ENCODE results near the gene ZMYM2.
A peak's percentile ranks its signal among the peaks of the same experiment; 100 is the strongest.
"Not testable (repeated sequence)": the region's sequence is repeated elsewhere in the genome, so short reads cannot be mapped to it uniquely, and the experiment has no call there.

Gene ZMYM2

DNA sequence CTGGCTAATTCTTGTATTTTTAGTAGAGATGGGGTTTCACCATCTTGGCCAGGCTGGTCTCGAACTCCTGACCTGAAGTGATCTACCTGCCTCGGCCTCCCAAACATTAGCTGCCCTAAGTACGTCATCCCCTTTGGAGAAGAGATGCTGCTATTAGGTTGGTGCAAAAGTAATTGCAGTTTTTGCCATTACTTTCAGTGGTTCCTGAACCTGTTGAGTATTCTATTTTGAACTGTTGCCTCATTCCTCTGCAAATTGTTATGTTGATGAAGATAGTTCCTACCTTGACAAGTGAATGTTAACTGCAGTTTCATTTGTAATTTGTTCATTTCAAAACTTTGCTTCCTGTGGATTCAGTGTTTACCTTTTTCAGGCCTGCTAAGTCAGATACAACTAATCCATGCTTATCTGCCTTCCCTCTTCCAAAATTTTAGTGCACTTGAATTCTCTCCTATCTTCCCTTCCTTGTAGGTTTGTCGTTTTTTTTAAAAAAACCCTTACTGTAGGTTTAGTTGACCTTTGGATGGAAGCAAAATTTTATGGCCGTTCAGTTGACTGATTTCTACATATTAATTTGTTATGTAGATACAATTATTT lies 24.0 kb downstream of the ZMYM2 start:
- no peak for DNase-seq (ENCODE audit: low spot score)

DNA sequence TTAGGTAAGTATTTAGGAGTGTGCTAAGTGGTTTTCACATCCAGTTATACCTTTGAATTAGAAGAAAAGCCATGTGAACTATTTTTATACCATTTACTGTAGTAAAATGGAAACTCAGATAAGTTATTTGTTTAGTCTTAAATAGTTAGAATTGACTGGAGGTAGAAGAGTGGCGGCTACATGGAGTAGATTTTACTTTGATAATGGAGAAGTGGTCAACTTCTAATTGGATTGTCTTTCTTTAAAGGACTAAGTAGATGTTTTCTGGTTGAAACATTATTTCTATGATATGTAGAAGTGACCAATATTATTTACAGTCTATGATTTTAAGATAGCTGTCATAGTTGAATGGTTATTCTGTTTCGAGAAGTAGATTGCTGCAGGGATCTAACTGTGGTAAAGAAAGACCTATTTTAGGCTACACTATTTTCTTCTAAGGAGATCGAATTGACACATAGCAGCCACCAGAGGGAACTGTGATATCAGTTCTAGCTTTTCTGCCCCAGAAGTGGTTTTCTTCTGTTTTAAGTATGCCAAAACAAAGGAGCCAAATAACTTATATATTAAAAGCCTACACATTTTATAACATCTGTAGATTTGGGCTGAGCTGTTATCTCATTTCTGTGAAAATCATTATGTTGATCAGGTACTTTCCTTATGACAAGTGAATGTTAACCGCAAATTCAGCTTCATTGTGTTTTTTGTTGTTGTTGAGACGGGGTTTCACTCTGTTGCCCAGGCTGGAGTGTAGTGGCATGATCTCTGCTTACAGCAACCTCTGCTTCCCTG lies 26.1 kb downstream of the ZMYM2 start:
- DNase-seq (ENCODE audit: low spot score): peak; percentile 33

DNA sequence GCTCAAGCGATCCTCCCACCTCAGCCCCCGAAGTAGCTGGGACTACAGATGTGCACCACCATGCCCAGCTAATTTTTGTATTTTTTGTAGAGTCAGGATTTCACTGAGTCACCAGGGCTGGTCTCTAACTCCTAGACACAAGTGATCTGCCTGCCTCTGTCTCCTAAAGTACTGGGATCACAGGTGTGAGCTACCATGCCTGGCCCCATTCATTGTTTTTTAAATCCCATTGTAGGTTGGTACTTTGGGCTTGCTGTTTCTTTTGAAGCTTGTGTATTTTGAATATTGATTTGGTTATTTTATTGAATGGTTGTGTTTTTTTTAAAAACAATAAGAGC lies 26.7 kb downstream of the ZMYM2 start:
- no peak for DNase-seq (ENCODE audit: low spot score)

DNA sequence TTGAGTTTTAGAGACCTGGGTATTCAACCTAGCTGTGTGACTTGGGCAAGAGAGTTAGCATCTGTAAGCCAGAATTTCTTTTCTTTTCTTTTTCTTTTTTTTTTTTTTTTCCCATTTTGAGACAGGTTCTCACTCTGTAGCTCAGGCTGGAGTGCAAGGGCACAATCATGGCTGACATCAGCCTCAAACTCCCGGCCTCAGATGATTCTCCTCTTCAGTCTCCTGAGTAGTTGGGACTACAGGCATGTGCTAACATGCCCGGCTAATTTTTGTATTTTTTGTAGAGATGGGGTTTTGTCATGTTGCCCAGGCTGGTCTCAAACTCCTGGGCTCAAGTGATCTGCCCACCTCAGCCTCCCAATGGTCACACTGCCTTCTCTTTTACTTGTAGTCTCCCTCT lies 33.0 kb downstream of the ZMYM2 start:
- no peak for DNase-seq (ENCODE audit: low spot score)

DNA sequence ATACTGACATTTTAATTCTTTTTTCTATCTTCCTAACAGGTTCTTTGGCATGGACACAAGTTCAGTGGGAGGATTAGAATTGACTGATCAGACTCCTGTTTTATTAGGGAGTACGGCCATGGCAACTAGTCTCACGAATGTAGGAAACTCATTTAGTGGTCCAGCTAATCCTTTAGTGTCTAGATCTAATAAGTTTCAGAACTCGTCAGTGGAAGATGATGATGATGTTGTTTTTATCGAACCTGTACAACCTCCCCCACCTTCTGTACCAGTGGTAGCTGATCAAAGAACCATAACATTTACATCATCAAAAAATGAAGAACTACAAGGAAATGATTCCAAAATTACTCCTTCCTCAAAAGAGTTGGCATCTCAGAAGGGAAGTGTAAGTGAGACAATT lies 34.5 kb downstream of the ZMYM2 start:
- DNase-seq (ENCODE audit: low spot score): no peak

DNA sequence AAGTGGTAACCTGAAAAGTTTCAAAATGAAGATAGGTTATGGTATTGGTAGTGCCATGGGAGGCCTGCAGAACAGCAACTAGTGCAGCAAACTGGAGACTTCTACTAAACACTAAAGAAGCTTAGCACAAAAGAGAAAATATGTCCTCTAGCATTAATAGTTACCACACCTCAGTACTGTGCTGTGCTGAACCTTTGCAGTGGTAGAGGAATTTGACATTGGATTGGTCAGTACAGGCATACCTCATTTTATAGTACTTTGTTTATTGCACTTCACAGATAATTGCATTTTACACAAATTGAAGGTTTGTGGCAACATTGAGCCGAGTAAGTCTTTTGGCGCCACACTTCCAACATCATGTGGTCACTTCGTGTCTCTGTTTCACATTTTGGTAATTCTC lies 40.4 kb downstream of the ZMYM2 start:
- no peak for DNase-seq (ENCODE audit: low spot score)

DNA sequence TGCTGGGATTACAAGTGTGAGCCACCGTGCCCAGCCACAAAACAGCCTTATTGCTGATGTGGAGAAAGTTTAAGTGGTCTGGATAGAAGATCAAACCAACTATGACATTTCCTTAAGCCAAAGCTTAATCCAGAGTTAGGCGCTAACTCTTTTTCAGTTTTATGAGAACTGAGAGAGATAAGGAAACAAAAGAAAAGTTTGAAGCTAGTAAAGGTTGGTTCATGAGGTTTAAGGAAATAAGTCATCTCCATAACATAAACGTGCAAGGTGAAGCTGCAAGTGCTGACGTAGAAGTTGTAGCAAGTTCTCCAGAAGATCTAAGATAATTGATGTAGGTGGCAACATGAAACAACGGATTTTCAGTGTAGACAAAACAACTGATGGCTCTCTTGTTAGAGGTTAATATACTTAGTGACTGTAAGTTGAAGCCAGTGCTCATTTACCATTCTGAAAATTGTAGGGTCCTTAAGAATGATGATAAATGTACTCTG lies 41.6 kb downstream of the ZMYM2 start:
- no peak for DNase-seq (ENCODE audit: low spot score)

DNA sequence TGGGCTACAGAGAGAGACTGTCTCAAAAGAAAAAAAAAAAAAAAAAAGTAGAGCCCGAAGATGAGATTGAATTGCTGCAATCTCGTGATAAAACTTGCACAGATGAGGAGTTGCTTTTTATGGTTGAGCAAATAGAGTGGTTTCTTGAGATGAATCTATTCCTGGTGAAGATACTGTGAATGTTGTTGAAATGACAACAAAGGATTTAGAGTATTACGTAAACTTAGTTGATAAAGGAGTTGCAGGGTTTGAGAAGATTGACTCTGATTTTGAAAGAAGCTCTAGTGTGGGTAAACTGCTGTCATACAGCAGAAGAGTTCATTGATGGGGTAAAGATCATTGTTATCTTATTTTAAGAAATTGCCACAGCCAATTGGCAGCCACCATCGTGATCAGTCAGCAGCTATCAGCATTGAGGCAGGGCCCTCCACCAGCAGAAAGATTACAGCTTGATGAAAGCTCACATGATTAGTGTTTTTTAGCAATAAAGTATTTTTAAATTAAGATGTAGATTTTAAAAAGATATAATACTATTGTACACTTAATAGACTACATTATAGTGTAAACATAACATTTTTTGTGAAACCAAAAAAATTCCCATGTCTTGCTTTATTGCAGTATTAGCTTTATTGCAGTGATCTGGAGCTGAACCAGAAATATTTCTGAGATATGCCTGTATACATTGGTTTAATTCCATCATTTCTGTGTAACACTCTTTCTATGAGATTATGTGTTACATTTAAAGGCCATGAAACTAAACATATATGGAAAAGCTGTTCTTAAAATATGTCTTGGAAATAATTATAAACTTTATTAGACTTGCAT lies 43.1 kb downstream of the ZMYM2 start:
- DNase-seq (ENCODE audit: low spot score): no peak

DNA sequence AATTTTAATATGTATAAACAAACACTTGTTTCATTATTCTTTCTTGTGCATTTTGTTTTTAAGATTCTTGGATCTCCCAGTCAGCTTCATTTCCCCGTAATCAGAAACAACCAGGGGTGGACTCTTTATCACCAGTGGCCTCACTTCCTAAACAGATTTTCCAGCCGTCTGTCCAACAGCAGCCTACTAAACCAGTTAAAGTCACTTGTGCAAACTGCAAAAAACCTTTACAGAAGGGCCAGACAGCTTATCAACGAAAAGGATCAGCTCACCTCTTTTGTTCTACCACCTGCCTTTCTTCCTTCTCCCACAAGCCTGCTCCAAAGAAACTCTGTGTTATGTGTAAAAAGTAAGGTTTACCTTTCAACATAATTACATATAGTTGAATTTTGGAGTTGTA lies 44.3 kb downstream of the ZMYM2 start:
- no peak for DNase-seq (ENCODE audit: low spot score)

DNA sequence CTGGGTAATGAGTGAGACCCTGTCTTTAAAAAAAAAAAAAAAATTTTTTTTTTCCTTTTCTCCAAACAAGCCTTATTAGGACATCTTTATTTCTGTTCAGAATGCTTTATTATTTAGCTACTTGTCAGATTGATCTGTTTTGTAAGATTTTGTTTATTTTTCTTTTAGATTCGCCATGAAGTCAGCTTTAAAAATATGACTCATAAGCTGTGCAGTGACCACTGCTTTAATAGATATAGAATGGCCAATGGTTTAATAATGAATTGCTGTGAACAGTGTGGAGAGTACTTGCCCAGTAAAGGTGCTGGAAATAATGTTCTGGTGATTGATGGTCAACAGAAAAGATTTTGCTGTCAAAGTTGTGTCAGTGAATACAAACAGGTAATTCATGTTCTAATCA lies 47.7 kb downstream of the ZMYM2 start:
- no peak for DNase-seq (ENCODE audit: low spot score)

DNA sequence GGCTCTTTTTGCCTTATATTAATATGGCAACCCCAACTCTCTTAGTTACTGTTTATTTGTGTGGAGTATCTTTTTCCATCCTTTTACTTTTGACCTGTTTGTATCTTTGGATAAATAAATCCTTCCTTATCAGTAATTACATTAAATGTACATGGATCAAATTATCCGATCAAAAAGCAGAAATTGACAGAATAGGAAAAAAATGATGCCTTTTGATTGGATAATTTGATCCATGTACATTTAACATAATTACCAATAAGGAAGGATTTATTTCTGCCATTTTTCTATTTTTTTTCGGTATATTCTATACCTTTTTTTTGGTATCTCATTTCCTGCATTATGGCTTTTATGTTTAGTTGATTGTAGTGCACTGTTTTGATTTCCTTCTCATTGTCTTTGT lies 57.2 kb downstream of the ZMYM2 start:
- DNase-seq (ENCODE audit: low spot score): no peak

DNA sequence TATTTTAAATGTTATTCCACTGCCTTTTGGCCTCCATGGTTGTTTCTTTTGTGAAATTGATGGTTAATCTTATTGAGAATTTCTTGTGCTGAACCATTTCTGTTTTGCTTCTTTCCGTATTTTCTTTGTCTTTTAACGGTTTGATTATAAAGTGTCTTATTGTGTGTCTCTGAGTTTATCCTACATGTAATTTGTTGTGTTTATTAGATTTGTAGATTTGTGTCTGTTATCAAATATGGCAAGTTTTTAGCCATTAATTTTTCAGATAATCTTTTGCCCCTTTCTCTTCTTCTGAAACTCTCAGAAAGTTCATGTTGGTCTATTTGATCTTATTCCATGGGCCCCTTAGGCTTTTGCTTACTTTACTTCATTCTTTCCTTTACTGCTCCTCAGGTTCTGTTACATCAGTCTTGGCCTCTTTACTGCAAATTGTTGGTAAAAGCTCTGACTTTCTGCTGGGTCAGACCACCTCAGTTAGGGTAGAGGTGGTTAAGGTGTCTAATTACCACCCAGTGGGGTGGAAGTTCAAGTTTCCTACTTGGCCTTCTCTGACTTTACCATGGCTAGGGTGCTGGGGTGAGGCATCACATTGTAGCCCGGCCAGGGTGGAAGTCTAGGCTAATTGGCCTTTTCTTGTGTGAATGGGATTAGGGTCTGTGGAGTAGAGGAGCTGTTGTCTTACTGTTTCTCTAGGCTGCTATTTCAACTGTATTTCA lies 58.3 kb downstream of the ZMYM2 start:
- no peak for DNase-seq (ENCODE audit: low spot score)

DNA sequence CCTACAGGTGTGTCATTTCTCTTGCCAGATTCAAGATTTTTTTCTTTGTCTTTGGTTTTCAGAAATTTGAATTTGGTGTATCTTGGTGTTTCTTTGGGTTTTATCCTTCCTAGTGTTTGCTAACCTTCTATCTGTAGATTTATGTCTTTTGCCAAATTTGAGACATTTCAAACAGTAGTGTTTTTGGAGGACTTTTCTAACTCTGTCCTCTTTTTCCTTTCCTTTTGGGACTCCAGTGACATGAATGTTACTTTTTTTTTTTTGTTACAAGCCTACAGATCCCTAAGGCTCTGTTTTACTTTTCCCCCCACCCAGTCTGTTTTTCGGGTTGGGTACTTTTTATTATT lies 58.8 kb downstream of the ZMYM2 start:
- DNase-seq (ENCODE audit: low spot score): no peak

DNA sequence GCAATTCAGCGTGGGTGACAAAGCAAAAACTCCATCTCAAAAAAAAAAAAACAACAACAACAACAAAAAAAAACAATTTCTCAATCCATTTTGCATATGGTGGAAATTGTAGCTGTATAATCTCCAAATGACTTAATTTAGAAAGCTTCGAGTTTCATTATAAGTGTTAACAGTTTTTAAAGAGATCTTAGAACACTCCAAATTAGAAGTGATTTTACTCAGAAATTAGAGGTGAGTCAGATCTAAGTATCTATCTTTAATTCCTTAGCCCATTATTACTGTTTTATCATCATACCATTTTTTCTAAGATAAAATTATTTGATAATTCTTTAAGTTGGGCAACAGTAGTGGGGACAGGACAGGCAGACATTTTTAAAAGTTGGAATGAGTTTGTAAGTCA lies 60.5 kb downstream of the ZMYM2 start:
- DNase-seq (ENCODE audit: low spot score): no peak

DNA sequence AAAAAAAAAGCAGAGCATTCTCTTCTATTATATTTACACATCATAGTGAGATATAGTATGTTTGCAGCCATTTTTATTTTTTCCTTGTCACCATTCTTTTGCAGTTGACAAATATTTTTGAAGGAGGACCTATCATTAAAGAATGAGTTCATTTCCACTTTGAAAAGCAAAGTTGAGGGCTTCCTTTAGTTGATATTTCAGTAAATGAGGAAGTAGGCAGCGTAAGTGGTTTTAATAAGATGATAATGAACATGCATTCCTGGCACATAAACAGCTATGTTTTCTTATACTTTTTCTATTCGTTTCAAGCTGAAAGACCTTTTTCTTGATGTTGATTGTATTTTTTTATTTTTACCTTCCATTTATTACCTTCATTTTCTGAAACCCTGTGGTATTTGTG lies 66.2 kb downstream of the ZMYM2 start:
- no peak for DNase-seq (ENCODE audit: low spot score)

DNA sequence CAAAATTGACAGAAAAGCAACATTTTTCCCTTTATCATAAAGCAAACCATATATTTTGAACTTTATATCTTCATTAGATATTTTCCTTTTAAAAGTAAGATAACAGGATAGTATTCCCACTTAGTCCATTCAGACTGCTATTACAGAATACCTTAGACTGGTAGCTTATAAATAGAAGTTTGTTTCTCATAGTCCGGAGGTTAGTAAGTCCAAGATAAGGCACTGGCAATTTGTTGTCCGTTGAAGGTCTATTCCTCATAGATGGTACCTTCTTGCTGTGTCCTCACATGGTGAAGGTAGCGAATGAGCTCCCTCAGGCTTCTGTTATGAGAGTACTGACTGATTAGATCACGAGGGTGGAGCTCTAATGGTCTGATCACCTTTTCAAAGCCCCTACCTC lies 70.4 kb downstream of the ZMYM2 start:
- no peak for DNase-seq (ENCODE audit: low spot score)

DNA sequence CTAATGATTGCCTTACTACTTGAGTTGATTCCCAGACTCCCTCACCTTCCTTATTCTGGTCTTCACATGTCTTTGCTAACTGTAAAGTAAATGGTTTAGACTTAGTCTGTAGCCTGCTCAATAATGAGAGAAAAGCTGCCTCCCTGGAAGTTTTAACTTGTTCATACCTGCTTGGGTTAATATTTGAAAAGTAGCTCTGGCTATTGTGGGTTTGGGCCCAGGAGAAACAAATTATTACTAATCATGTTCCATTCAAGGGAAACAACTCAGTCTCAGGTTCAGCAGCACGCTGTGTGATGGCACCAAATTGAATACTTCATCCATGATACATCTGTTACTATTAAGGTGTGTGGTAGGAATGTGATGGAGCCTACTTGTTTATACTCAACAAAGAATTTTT lies 75.0 kb downstream of the ZMYM2 start:
- DNase-seq (ENCODE audit: low spot score): no peak

DNA sequence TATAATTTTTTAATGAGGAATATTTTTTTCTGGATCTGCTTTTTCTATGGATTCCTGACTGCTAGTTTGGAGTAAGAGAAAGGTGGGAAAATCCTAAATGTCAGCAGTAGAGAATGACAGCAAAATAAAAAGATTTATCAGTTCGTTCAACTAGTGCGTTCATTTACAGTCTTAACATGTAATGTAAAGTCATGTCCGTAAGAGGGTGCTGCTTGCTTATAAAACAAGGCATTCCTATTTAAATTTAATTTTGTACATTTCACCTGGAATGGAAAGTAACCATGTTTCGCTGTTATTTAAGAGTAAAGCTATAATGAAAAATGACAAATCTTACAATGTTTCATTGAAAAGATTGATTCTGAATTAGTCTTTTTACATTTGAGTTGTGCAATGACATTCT lies 76.6 kb downstream of the ZMYM2 start:
- DNase-seq (ENCODE audit: low spot score): no peak

DNA sequence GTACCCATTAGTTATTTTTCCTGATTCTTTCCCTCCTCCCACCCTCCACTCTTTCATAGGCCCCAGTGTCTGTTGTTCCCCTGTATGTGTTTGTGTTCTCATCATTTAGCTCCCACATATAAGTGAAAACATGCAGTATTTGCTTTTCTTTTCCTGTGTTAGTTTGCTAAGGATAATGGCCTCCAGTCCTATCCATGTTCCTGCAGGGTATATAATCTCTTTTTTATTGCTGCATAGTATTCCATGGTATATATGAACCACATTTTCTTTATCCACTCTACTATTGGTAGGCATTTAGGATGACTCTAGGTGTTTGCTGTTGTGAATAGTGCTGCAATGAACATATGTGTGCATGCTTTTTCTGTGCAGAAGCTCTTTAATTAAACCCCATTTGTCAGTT lies 79.4 kb downstream of the ZMYM2 start:
- no peak for DNase-seq (ENCODE audit: low spot score)

DNA sequence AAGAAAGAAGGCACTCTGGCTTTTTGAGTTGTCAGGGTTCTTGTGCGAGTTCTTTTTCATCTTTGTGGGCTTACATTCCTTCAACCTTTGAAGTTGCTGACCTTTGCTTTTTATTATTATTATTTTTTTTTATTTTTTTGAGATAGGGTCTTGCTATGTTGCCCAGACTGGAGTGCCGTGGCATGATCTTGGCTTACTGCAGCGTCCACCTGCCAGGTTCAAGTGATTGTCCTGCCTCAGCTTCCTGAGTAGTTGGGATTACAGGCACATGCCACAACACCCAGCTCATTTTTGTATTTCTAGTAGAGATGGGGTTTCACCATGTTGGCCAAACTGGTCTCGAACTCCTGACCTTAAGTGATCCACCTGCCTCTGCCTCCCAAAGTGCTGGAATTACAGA lies 84.1 kb downstream of the ZMYM2 start:
- DNase-seq (ENCODE audit: low spot score): not testable (repeated sequence)

DNA sequence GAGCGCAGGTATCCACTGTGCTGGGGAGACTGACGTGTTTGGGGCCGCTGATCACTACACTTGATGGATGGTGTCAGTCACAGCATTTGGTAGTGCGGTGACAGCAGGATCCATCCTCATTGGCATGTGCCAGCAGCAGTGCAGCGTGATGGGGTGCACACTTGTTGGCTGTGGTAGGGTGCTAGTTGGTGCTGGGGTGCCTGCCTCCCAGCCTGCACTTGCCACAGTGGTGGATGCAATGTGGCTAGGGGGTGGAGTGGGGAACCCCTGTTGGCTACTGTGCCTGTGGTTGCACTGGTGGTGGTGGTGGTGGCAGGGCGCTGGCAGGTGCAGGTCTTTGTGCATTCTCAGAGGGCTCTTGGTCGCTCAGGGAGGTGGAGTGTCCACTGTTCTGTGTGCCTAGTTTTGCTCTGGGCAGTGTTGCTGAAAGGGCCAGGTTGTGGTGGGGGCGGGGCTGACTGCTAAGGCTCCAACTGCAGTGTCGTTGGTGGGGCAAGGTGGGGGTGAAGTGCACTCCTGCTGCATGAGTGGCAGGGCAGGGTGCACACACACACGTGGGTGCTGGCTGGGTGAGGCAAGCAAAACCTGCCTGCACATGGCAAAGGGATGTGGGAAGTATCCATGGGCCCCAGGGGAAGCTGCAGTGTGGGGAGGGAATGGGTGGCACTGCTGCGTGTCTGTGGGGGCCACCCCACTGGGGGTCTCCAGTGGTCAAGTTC lies 84.8 kb downstream of the ZMYM2 start:
- DNase-seq (ENCODE audit: low spot score): no peak

DNA sequence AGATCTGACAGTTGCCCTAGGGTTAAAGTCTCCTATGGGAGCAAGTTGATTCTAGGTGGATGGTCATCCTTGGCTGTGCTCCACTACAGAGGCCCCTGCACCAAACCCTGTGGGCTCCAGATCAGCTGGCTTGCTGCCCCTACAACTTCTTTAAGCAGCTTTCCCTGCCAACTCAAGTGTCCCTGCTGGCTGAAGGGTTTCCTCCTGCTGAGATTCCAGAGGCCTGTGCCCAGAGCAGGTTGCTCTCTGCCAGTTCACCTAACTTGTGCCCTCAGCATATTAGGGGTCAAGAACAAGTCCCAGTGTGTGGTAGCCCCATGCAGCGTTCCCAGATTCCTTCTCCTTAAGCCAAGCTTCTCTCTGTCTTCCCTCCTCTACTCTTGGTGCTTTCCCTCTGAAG lies 85.6 kb downstream of the ZMYM2 start:
- DNase-seq (ENCODE audit: low spot score): no peak

All from LoVo (cell line).